NCI-H2196 treated with DMSO at 0.1 percent for 48 hours (cell line): ENCODE data around the gene BFSP2.
"Not testable (repeated sequence)": the region's sequence is repeated elsewhere in the genome, so short reads cannot be mapped to it uniquely, and the experiment has no call there.

Experiments
- DNase-seq: peaks from one replicate; lab custom pipeline; 2025; ENCODE audit not compliant: unreplicated experiment; lab: John Stamatoyannopoulos, UW

The BFSP2 gene

DNA sequence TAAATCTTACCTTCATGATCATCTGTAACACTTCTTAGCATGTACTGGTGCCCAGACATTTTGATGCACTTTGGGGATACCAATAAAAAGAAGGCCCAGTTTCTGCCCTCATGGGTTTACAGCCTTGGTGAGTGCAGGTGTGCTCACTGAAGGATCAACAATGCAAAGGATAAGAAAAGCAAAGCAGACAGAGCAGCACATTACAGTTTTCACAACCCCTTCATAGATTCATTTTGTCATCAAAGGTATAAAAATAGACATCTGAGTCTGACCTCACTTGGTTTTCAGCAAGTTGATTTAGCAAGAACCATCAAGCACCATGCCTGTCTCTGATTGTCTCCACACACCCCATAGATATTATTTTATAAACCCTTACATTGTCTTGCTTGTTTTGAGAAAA lies 77.6 kb downstream of the BFSP2 start:
- no peak for DNase-seq

DNA sequence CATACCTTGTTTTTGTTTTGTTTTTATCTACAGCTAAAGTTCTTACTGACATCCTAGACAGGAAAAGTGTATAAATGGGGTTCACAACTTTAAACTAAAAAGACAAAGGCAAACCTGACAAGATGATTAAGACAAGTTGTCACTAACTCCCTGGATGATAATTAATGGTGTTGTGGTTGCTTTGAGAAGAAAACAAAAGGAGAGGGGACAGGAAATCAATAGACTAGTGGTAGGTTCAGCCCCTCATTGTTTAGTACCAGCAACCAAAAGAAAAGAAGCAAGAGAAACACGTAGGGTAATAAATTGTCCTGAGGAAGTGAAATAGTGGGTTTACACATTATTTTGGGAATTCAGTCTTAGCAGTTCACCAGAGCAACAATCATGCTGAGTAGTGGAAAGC lies 78.8 kb downstream of the BFSP2 start:
- DNase-seq: no peak

DNA sequence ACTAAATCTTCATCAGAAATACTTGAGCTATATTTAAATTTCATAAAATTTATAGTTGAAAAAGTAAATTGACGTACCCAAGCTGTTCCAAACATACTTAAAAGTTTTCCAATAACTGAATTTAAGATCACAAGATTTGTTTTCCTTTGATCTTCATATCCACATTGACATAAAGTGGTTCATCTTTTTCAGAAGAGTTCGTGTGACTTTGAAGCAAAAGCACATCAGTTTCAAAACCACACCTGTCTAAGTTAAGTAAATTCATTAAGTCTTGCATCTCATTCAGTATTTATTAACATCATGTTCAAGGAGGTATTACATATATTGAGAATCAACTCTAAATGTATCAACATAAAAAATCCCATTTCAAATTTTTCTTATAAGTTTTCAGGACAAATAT lies 79.5 kb downstream of the BFSP2 start:
- DNase-seq: no peak

DNA sequence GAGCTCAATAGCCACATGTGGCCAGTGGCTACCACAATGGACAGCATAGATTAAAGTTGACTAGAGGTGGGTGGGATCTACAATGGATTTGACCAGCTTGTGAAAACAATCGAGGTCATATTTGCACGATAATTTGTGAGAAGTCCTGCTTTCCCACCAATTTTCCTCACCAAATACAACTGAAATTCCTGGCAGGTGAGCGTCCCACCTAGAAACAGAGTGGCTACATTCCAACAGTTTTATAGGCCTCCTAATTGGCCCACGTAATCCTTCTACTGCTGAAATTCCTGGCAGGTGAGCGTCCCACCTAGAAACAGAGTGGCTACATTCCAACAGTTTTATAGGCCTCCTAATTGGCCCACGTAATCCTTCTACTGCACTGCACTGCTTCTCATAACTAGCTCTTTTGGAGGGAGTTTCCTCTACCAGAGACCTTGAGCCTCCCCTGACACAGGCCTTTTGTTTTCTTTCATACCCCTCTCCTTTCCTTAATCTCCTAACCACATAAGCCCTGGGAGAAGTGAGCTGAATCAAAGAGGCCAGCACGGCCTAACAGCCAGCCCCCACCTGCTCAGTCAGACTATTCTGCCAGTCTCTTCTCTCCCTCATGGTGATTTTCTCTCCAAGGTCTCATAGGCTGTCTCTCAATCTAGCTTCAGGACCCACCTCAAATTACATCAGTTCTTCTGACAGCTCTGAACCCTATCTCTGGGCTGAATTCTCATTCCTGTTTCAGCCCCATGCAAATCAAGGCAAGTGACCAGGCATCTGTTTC lies 80.2 kb downstream of the BFSP2 start:
- DNase-seq: no peak

DNA sequence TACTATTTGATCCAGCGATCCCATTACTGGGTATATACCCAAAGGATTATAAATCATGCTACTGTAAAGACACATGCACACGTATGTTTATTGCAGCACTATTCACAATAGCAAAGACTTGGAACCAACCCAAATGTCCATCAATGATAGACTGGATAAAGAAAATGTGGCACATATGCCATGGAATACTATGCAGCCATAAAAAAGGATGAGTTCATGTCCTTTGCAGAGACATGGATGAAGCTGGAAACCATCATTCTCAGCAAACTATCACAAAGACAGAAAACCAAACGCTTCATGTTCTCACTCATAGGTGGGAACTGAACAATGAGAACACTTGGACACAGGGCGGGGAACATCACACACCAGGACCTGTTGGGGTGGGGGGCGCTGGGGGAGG lies 82.6 kb downstream of the BFSP2 start:
- DNase-seq: not testable (repeated sequence)

DNA sequence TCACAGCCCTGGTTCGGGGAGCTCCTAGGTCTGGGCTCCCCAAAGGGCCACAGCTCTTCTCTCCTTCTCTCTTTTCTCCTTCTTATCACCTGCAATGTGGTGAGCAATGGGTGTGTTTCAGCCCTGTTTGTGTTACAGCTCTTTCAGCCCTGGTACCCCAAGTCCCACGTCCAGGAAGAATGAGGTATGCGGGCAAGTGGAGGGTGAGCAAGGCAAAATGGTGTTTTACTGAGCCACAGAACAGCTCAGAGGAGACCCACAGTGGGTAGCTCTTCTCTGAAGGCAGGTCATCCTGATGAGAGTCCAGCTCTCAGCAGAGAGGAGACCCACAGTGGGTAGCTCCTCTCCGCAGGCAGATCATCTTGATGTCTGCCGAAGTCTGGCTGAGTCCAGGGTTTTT lies 86.8 kb downstream of the BFSP2 start:
- DNase-seq: no peak

DNA sequence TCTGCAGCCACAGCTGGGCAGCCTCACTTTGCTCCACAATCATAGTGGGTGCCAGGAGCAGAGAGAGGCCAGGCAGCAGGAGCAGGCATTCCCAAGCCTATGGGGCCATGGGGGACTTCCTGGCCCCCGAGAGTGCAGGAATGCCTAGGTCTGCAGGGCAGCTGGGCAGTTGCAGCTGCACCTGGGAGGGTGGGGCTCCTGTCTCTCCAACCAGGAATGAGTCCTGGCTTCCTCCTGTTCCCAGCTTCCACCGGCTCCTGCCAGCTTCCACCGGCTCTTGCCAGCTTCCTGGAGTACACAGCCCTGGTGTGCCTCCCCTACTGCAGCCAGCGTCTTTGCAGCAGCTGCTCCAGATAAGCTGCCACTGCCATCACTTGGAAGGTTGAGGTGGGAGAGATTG lies 87.3 kb downstream of the BFSP2 start:
- DNase-seq: no peak

DNA sequence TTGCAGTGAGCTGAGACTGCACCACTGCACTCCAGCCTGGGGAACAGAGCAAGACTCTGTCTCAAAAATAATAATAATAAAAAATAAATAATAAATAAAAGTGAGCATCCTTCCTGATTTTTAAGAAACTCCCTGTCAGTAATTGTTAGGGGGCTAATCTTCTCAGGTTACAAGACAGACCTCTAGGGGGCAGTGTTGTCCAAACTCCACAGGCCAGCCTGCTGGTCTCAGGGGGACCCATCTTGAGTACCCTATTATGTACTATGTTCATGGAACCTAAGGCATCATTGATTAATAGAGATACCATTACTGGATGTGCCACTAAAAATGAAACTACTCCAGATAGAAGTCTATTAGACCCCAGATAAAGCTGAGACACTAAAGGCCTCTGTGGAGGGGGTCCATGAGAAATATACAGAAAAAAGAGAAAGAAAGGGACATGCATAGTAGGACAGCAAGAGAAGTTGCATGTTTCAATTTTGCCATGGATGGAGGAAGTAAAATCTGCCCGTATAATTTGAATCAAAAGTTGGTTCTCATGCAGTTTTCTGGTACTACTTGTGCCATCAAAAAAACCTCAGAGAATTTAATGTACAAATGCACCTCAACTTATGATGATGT lies 88.2 kb downstream of the BFSP2 start:
- no peak for DNase-seq

DNA sequence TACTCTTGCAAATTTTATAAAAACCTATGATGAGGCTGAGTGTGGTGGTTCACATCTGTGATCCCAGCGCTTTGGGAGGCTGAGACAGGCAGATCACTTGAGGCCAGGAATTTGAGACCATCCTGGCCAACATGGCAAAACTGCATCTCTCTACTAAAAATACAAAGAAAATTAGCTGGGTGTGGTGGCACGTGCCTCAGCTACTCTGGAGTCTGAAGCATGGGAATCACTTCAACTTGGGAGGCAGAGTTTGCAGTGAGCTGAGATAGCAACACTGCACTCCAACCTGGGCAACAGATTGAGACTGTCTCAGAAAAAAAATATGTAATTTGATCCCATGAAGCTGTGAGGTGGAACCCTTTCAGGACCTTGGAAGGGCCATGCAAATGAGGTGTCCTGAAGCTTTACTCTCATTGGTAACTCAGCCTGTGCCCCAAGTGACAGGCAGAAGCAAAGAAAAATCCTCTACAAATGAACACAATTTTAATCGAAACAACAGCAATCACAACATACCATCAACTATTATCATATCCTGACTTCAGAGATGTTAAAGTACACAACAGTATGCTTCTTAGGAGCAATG lies 89.0 kb downstream of the BFSP2 start:
- no peak for DNase-seq

DNA sequence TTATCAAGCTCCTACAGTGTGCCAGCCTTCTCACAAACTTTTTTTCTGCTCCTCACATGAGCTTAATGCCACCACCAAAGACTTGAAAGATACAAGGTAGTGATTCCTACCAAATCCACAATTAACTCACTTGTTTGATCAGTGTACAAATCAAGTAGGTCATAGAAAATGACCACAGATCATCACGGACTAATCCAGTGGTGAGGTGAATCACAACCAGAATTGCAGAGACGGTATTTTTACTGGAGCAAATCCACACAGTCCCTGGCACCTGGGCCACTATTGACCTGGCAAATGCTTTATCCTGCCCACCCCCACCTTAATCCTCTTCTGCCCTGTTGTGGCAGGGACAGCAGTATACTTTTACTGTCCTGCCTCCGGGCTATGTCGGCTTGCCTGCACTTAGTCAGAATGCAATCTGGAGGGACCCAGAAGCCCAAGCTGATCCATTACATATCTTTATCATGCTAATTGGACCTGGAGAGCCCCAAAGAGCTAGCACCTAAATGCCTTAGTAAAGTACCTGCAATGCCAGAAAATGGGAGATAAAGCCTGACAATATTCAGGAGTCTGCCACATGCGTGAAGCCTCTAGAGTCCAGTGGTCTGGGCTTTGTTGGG lies 89.7 kb downstream of the BFSP2 start:
- DNase-seq: no peak

DNA sequence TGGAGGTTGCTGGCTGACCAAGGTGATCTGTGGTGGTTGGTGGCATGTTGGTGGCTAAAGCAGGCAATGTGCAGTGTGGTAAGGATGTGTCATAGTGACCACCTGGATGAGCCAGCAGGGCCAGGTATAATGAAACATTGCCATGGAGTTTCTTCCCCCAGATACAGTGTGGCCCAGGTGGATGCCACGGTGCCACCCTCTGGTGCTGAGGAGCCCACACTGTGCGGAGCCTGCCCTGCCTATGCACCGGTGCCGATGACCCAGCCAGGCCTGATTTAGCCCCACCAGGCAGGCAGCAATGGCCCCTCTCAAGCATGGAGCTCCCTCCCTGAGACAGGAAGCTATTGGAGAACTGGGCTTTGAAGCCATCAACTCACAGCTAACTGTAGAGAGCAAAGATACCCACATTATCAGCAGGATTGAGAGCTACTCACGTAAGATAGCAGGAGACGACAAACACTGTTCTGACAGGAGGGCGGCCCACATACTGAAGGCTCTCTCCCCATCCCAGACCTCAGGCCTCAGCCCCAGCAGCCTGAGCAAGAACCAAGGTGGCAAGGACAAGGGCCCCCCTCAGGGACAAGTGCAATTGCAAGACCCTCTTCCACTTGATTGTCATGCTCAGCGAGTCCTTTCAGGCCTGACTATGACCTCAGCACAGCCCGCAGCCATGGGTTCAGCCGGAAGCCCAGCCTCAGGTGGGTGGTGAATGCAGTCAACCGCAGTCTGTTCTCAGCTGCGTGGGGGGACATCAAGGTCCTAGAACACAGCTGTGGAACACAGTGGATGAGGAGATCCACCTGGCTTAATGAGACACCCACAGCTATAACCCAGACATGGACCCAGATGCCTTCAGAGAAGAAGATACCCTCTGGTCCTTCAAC lies 90.9 kb downstream of the BFSP2 start:
- no peak for DNase-seq

DNA sequence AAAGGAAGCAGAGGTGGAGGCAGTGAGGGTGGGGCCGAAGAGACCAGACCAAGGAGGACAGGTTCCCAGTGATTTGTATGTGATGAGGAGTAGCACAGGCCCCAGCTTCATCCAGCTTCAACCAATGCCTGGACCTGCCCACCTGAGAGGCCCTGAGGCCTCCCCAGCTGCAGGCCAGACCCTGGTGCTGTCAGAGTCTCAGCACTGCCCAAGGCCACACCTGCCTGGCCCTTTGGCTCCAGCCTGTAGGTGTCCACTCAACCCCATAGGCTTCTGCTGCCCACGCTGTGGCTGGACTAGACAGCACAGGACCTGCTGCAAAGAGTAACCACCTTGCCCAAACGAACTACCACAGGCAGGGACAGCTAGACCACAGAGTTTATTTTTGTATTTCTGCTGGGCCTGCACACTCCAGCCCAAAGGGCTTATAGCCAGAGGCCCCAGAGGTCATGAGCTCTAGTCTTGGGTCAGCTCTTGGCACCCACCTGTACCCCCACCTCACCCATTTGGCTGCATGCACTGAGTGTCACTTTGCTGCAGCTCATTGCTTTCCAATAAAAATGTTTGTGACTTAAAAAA lies 91.7 kb downstream of the BFSP2 start:
- no peak for DNase-seq

DNA sequence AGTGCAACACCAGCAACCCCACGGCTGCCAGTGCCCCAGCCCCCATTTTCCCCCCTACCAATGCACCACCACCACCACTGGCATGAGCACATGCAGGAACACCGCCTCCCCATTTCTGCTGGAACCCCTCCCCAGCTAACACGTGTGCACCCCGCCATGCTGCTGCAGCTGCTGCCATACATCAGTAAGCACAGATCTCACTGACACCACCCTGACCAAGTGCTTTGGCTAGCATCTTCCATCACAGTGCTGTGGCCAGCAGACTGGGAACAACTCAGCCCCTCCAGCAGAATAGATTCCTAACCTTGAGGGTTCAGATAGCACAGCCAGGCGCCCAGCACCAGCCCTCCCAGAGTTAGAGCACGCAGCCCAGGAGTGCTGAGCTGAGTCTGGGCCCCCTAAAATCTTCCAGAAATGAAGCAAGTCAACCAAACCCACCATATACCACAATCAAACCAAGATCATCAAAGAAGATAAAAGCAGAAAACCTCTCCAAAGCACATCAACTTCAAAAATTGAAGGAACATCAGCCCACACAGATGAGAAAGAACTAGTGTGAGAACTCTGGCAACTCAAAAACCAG lies 92.4 kb downstream of the BFSP2 start:
- DNase-seq: no peak

DNA sequence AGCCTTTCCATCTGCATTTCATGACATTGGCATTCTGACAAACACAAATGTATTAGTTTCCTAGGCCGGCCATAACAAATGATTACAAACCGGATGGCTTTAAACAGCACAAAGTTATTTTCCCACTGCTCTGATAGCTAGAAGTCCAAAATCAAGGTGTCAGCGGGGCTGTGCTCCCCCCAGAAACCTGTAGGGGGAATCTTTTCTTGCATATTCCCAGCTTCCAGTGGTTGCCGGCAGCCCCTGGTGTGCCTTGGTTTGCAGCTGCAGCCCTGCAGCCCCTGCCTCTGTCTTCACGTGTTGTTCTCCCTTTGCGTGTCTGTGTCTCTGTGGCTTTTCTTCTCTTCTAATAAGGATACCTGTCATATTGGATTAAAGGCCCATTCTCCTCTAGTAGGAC lies 94.6 kb downstream of the BFSP2 start:
- DNase-seq: no peak

DNA sequence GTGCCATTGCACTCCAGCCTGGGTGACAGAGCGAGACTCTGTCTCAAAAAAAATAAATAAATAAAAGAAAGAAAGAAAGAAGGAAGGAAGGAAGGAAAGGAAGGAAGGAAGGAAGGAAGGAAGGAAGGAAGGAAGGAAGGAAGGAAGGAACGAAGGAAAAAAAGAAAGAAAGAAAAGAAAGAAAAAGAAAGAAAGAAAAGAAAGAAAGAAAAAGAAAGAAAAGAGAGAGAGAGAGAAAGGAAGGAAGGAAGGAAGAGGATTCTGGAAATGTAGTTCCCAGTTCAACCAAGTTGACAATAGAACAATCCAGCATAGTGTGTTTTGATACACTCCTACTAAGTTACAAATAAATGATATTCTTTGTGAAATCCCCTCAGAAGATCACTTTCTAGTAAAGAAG lies 102.7 kb downstream of the BFSP2 start:
- not testable (repeated sequence) for DNase-seq

DNA sequence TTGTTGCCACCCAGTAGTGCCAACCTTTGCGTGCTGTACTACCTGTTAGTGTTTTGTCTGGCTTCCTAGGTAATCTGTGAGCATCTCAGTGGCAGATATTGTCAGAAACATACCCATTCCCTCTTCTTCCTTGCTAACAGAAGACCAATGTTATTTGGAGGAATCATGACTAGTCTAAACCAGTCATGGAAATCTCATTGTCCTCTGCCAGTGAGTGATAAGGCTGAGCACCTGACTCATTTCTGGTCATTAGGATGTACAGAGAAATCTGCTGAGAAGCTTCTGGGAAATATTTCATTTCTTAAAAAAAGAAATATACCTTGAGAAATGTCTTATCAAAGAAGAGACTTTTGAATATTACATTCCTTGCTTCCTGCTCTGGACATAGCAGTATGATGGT lies 103.6 kb downstream of the BFSP2 start:
- DNase-seq: no peak

DNA sequence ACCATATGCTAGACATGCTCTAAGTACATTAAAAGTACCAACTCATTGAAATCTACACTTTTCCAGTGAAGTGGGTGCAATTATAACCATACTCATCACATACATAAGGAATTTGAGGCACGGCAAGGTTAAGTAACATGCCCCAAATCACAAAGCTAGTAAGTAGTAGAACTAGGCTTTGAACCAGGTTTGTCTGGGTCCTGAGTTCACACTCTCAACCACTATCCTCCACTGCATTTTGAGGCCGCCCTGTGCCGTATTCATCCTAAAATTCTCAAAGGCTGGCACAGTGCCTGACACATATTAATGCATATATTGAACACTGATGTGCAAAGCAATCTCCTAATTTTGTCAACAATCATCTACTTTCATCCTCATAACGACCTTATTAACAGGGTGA lies 104.9 kb downstream of the BFSP2 start:
- DNase-seq: no peak

DNA sequence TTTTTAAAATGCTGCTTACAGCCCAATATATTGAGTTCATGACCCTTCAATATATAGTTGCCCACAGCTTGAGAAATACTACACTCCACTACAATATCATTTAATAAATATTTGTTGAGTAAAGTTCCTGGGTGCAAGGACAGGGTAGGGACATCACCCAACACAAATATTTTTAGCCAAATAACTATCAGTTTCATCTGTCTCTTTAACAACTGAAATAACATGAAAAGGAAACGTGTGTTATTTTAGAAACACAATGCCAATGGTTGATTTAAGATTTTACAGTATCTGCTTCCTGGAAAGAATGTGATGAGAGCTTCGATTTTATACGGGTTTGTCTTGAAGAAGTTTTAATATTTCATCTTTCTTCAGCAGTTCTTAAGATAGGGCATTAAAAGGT lies 106.0 kb downstream of the BFSP2 start:
- no peak for DNase-seq

DNA sequence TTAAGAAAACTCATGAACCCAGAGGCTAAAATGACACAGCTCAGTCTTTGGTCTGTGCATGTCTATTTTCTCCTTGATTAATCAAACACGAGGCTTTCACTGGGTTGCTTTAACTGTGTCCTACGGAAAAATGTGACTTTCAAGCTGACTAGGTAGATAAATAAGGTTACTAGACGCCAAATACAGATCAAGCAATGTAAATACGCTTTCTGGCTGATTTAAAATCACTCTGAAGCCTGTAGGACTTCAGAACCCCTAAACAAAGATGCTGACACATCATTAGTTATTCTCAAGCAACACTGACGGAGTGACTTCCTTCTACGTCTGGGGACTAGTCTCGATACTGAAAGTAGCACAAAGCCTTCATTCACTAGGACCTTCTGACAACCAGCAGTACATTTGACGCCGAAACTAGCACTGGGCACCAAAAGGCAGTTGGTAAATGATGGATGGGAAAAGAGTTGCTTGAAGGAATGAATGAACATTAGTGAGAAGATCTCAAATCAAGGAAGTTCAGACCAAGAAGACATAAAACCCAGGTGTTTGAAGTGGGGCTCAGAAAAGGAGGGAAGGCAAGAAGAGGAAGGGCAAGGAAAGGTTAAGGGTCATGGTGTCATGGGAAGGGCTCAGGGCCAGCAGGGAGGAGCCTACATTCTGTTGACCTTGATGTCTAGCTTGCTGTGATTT lies 106.5 kb downstream of the BFSP2 start:
- DNase-seq: no peak

DNA sequence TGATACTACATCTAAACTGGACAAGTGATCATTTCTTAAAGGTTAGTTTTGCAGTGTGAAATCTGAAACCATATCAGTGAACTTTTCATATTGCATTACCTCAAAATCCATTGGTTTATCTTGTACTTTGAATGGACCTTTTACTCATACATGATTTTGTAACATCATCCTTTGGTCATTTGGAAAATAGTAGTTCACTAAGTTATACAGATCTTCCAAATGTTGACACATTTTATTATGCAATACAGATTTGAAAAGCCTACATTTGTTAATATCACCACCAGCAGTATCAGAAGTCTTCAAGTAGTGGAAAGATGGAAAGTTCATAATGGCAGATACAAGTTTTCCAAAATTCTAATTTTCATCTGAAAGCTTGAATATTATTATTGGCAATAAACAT lies 109.6 kb downstream of the BFSP2 start:
- DNase-seq: no peak
